Spleen (tissue), 11 donors: ENCODE data around the gene PRKCA. TPM values are rescaled to one million over a fixed set of nuclear protein-coding genes. Genes with fewer than 3 reads are reported as not detected.

Experiments used
- DNase-seq: peaks from one replicate; pipeline ENCODE4 v3.0.0-alpha.2; 2020
- H3K27ac ChIP-seq, 8 donors: fragments of 200-600 bp; sonication (generic) in 7 of 8; 1 replicate in 4 of 8; 2 replicates in 4 of 8; pipeline versions ENCODE4 v1.5.0 to v1.8.0; 2016 to 2021; ENCODE audit warnings: inconsistent platforms in 4 of 8, mild to moderate bottlenecking in 4 of 8, moderate library complexity in 1 of 8
- H3K27me3 ChIP-seq, 7 donors: fragments of 200-600 bp; sonication (generic) in 6 of 7; replicated peaks in 1 of 7; 1 replicate in 4 of 7; 2 replicates in 3 of 7; pipeline versions ENCODE4 v1.5.0 to v1.8.0; 2016 to 2021; ENCODE audit warnings: inconsistent platforms in 3 of 7, mild to moderate bottlenecking in 1 of 7
- H3K36me3 ChIP-seq, 6 donors: fragments of 200-600 bp; sonication (generic) in 5 of 6; 1 replicate in 4 of 6; 2 replicates in 2 of 6; pipeline versions ENCODE4 v1.5.0 to v1.8.0; 2016 to 2021; ENCODE audit warnings: inconsistent platforms in 2 of 6
- H3K4me1 ChIP-seq, 6 donors: fragments of 200-600 bp; sonication (generic) in 5 of 6; 1 replicate in 3 of 6; 2 replicates in 3 of 6; pipeline versions ENCODE4 v1.5.0 to v1.8.0; 2016 to 2021; ENCODE audit warnings: inconsistent platforms in 3 of 6
- H3K4me3 ChIP-seq, 8 donors: fragments of 200-600 bp; sonication (generic) in 7 of 8; 1 replicate in 4 of 8; 2 replicates in 4 of 8; pipeline versions ENCODE4 v1.5.0 to v1.8.0; 2016 to 2021; ENCODE audit warnings: inconsistent platforms in 4 of 8, mild to moderate bottlenecking in 4 of 8, moderate library complexity in 2 of 8
- H3K9me3 ChIP-seq, 8 donors: fragments of 200-600 bp; sonication (generic) in 7 of 8; 1 replicate in 4 of 8; 2 replicates in 4 of 8; pipeline versions ENCODE4 v1.5.0 to v1.8.0; 2016 to 2021; ENCODE audit warnings: inconsistent platforms in 4 of 8
- CTCF ChIP-seq, 11 experiments: fragments of 200-600 bp in 7 of 11; fragments of 450-650 bp in 4 of 11; sonication (generic) in 4 of 11; IDR thresholded peaks in 8 of 11; conservative IDR thresholded peaks in 3 of 11; 1 replicate in 7 of 11; 2 replicates in 4 of 11; pipeline versions ENCODE4 v1.4.0 to v1.8.0; 2016 to 2021; ENCODE audit warnings: antibody characterized with exemption in 11 of 11, inconsistent platforms in 4 of 11, mild to moderate bottlenecking in 1 of 11
- POLR2A ChIP-seq, 3 donors: fragments of 450-650 bp; IDR thresholded peaks; one replicate each; pipeline ENCODE4 v1.5.1; 2017; ENCODE audit warnings: antibody characterized with exemption in 3 of 3, mild to moderate bottlenecking in 1 of 3
- POLR2AphosphoS5 ChIP-seq, 3 donors: sonication (generic); formaldehyde crosslinking; IDR thresholded peaks; one replicate each; pipeline ENCODE4 v1.5.1; 2017; ENCODE audit warnings: antibody characterized with exemption in 3 of 3
- WGBS, 5 donors: extraction: QIAGEN DNeasy Blood & Tissue Kit in 3 of 5; methylation state at CpG; one replicate each; pipeline versions ENCODE4 v1.1.5 to v1.1.7; 2013 to 2018; 5-methylcytosine and 5-hydroxymethylcytosine counted together
- intact Hi-C: fragments of 100-400 bp; cut with DNase I; formaldehyde crosslinking; loops from one replicate; pipeline ENCODE4 v1.15.0; 2023; ENCODE audit warnings: low total_unique reads
- microRNA-seq, 3 donors: library from miRNA; unstranded; fragments of <30 nt; microRNA quantifications; one replicate each; pipeline versions ENCODE4 to v1.1.0, GENCODE V29; 2019 to 2020
- polyA plus RNA-seq, 3 donors: library from polyadenylated mRNA; stranded (reverse); fragments of 200-250 nt; gene quantifications; one replicate each; pipeline ENCODE4 v1.2.1, GENCODE V29; 2013
- small RNA-seq, 4 donors: library from RNA; depleted of rRNA; stranded (forward); fragments of <200 nt; gene quantifications; one replicate each; pipeline ENCODE3, GENCODE V24; 2016
- total RNA-seq, 7 donors: library from RNA; depleted of rRNA in 3 of 7; stranded (reverse); fragments of >200 nt in 3 of 7; fragmentation: NEBNext Ultra II Directional in 4 of 7; extraction: Animal tissue kit (Norgen Biotek cat#: 25700) in 4 of 7; gene quantifications; one replicate each; pipeline versions ENCODE4 v1.1.0 to v1.2.1, GENCODE V29; 2016 to 2021
- donor health status: healthy with polysubstance abuse.
- donor health status: DM: no; HTN: no; CAD: no; lungs with moderate emphysema.
- donor health status: DM: no; HTN: no; CAD: no.
- donor health status: Bipolar disorder and iron deficiency.
- donor health status: healthy.
- donor health status: DM: no; HTN: no; CAD: no.
- donor health status: DM: yes; HTN: yes; CAD: no.

PRKCA gene
- total and polyA plus RNA-seq, 10 donors = 1.7 to 59.7 (median 31.2) TPM

DNA sequence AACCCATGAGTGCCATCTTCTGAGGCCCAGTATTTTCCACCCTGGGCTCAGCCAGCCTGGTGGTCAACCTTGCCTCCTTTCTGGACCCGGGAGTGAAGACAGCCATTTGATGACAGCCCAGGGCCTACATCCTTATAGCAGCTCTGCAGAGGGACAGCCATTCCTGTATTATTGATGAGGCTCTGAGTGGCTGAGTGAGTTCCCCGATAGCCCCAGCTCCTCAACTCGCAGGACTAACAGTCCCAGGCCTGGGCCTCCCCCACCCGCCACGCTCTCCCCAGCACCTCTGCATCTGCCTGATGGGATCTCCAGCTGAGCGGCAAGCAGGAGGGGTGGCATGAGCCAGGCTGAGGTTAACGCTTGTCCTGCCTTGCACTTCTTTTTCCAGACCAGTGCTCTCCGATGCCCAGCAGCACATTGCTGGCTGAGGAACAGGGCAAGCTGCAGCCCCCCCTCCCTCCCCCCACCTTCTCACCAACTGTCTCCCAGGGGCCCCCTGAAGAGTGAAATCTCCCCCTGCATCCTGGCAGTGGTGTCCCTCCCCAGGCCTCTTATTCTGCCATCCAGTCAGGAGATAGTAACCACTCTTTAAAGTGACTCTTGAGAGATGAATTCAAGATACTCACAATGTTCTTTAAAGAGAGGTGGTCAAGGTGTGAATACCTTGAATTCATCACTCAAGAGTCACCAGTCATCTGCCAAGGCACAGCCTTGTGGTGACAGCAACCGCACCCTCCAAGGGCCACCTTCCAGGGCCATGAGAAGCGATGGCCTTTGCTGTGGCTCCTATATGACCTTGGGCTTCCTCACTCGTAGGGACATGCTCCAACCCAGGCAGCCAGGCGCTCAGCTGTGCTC is 556.0 kb downstream of the PRKCA start:
- Histone ChIP-seq H3K9me3 (peaks cover 0 to 19% (median 12%) of the 10 kb centered on the region in 8 donors), H3K36me3 (no peaks in the 10 kb centered on the region), H3K27ac (no peak overlapping the region), H3K4me1 (no peaks in the 10 kb centered on the region), H3K4me3 (no peak overlapping the region), H3K27me3 (no peaks in the 10 kb centered on the region)
- no peak for DNase-seq
- 78 to 86% (median 82%) methylated on average over 12 of the region's 12 CpGs for WGBS, 5 donors
- intact Hi-C loops = no loop called here
- no peak for TF ChIP-seq CTCF (IDR thresholded peaks at IDR 0.05 in 8 of 11, conservative IDR thresholded peaks at IDR 0.05 in 3 of 11)

DNA sequence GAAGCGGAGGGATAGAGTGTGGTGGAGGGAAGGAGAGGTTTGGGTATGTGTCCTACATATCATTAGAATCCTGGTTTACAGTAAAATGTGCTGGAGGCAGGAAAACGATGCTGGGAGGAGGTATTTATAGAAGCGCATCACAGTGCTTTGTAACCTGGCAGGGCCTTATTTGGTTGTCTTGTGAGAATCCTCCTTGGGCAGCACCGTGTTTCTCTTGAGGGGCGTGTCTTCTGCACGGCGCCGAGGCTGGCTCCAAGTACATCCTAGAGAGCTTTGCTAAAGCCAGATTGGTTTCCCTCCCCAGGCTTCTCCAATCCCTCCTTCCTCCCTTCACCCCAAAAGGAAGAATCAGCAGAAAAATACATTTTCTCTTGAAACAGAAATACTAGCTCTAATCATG is 556.9 kb downstream of the PRKCA start:
- TF ChIP-seq CTCF (IDR thresholded peaks at IDR 0.05 in 8 of 11, conservative IDR thresholded peaks at IDR 0.05 in 3 of 11) (no peak), POLR2AphosphoS5 (IDR thresholded peaks at IDR 0.05) (no peak), POLR2A (IDR thresholded peaks at IDR 0.05) (no peak)
- DNase-seq = no peak
- Histone ChIP-seq H3K4me1 (no peaks in the 10 kb centered on the region), H3K9me3 (peaks cover 0 to 25% (median 19%) of the 10 kb centered on the region in 8 donors), H3K27me3 (no peaks in the 10 kb centered on the region), H3K27ac (no peak overlapping the region), H3K4me3 (no peak overlapping the region), H3K36me3 (no peaks in the 10 kb centered on the region)
- 74 to 83% (median 79%) methylated on average over 8 of the region's 8 CpGs for WGBS, 5 donors
- intact Hi-C loops = no loop called here

DNA sequence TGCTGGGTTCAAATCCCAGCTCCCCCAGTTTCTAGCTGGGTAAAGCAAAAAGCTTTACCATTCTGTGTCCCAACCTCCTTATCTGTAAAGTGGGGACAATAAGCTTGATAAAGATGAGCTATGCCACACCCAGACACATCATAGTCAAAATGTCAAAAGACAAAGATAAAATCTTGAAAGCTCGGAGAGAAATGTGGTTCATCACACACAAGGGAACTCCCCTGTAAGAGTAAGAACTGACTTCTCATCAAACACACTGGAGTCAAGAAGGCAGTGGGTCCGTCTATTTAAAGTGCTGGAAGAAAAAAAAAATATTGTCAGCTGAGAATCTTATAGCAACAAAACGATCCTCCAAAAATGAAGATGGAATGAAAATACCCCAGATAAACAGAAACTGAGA is 557.8 kb downstream of the PRKCA start:
- TF ChIP-seq CTCF (IDR thresholded peaks at IDR 0.05 in 8 of 11, conservative IDR thresholded peaks at IDR 0.05 in 3 of 11) = no peak
- no peak for TF ChIP-seq POLR2A (IDR thresholded peaks at IDR 0.05)
- no peak for TF ChIP-seq POLR2AphosphoS5 (IDR thresholded peaks at IDR 0.05)
- Histone ChIP-seq H3K4me1 (no peaks in the 10 kb centered on the region), H3K27me3 (no peaks in the 10 kb centered on the region), H3K36me3 (no peaks in the 10 kb centered on the region), H3K9me3 (peaks cover 0 to 19% (median 12%) of the 10 kb centered on the region in 8 donors), H3K4me3 (no peak overlapping the region), H3K27ac (no peak overlapping the region)
- 64 to 84% (median 72%) methylated on average over 3 of the region's 3 CpGs for WGBS, 5 donors
- DNase-seq = no peak
- intact Hi-C loops = no loop called here

Small RNAs within 50 kb of the gene (microRNA-seq; reads per million reads assigned to microRNA genes)
- gene MIR634 = 0 reads per million in 3 donors

Small RNAs within 50 kb of the gene (small RNA-seq; reads per million reads assigned to genes)
- 0 reads per million in 4 donors for gene MIR634
- gene RN7SL735P = 0 to 0.12 (median 0) reads per million in 4 donors
- 0 reads per million in 4 donors for gene RNA5SP444
- gene RNA5SP445 = 0 reads per million in 4 donors
- 0 reads per million in 4 donors for gene RNU6-928P

Other genes with a start within 250 kb of the PRKCA start
- 10 to 100 TPM; 16.0 to 31.0 (median 19.4) TPM for gene CEP112, start 110.5 kb upstream of the PRKCA start, total RNA-seq
- gene CEP112, start 110.5 kb upstream of the PRKCA start, polyA plus RNA-seq = 10 to 100 TPM in 1 of 3 donors, 1 to 10 TPM in 2; 3.1 to 13.9 (median 6.7) TPM
- gene APOH, start 73.2 kb upstream of the PRKCA start, total RNA-seq = 1 to 10 TPM in 1 of 7 donors, not detected in 6; 1.2 TPM
- not detected for gene APOH, start 73.2 kb upstream of the PRKCA start, polyA plus RNA-seq